Right ventricle myocardium superior (tissue), 1 donor: ENCODE measurements around the gene LYSET. TPM values are rescaled to one million over a fixed set of nuclear protein-coding genes. Genes with fewer than 3 reads are reported as not detected.
"Not testable (repeated sequence)": the region's sequence is repeated elsewhere in the genome, so short reads cannot be mapped to it uniquely, and the experiment has no call there.

Experiments used
- ATAC-seq: fragments of 200-7000 bp; cut with Tn5 transposase; one replicate; pipeline ENCODE4 v1.9.1; 2020; ENCODE audit warnings: mild to moderate bottlenecking; ENCODE audit not compliant: poor library complexity
- DNase-seq: peaks from one replicate; pipeline ENCODE4 v3.0.0-alpha.2; 2020
- intact Hi-C: fragments of 100-400 bp; cut with DNase I; formaldehyde crosslinking; loops from one replicate; pipeline ENCODE4 v1.11.2; 2022
- long read RNA-seq: library from polyadenylated mRNA; unstranded; transcript quantifications from one replicate; pipeline ENCODE4 v2.0.0, GENCODE V29; 2021
- total RNA-seq: library from RNA; stranded (reverse); fragmentation: NEBNext Ultra II Directional; extraction: Animal tissue kit (Norgen Biotek cat#: 25700); gene quantifications from one replicate; pipeline ENCODE4 v1.2.1, GENCODE V29; 2021
- donor health status: DM: no; HTN: yes; CAD: no; lungs with severe emphysema.

Gene LYSET, protein sequence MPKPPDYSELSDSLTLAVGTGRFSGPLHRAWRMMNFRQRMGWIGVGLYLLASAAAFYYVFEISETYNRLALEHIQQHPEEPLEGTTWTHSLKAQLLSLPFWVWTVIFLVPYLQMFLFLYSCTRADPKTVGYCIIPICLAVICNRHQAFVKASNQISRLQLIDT
- 21.0 TPM for total RNA-seq
- long read RNA-seq, transcript TMEM251-201 (2 exons, 909 nt): major isoform, 19 of 28 reads
- long read RNA-seq, transcript TMEM251-202 (2 exons, 1,303 nt): minor isoform, 9 of 28 reads
- long read RNA-seq, partial matches to known transcripts: 0 of 28 reads
- long read RNA-seq, other reads (novel, unspliced or antisense): 0 of 28 reads

DNA sequence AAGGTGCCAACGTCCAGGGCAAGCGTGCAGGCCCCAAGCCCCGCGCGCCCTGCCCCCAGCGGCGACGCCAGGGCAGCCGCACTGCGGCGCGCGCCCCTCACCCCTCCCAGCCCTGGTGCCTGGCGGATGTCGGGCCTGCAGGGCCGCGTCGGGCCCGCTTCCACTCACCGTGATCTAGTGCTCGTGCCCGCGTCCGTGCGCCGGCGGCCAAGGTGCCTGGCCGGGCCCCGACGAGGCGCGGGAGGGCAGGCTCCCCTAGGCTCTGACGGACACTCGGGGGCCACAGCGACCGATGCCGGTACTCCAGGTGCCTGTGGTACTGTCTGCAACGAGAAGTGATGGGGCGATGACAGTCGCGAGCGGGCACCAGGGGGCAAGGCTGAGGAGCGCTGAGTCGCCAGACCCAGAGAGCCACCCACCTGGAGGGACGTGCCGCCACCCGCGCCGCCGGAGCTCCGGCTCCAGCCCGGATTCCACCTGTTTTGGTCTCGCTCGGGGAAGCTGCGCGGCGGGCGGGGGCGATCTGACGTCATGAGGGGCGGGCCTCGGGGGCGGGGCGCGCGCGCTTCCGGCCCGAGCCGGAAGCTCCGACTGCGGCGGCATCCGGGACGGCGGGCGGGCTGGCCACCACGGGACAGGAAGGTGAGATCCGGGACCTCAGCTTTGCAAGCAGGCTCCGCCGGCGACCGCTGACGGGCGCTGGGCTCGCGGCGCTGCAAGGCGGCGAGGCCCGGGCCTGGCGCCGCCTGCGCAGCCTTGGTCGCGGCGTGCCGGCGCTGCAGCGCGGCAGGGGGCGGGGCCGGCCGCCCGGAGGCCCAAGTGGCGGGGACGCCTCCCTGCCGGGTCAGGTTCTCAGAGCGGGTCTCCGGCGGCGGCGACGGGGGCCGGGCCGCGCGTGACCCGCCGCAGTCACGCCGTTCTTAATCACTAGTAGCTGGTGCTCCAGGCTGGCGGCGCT, at the start of gene LYSET, which contains the start of gene MOAP1:
Gene LYSET, plus strand, starts transcription at position 927 of the 958 bp plus-strand sequence. CDS start 89 bp downstream, outside the sequence.
Gene MOAP1, minus strand, starts transcription at position 507 of the 958 bp plus-strand sequence. CDS start 655 bp downstream, outside the sequence.
- DNase-seq (peak; percentile 92), ATAC-seq (peak; percentile 96)
- intact Hi-C loops: no loop called here

GRCh38 chr14:93135399-93135798, 49.7 kb upstream of the LYSET start:
- no peak for ATAC-seq
- intact Hi-C loops: no loop called here
- no peak for DNase-seq

GRCh38 chr14:93136009-93136408, 49.1 kb upstream of the LYSET start:
- intact Hi-C loops: no loop called here

DNA sequence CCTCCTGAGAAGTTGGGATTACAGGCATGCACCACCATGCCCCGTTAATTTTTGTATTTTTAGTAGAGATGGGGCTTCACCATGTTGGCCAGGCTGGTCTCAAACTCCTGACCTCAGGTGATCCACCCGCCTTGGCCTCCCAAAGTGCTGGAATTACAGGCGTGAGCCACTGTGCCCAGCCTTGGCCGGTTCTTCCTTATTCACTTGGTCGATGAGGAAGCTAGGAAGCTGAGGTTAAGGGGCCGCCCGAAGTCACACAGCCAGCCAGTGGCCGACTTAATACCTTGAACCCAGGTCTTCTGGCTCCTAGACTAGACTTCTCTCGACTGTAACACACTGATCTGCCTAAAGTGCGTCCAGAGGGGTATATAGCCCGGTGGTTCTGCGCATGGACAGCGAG, 48.6 kb upstream of the LYSET start:
- ATAC-seq, DNase-seq, intact Hi-C loops: not testable (repeated sequence)

More at GRCh38 chr14:93136009-93136408, 49.1 kb upstream of the LYSET start:
- ATAC-seq: no peak
- DNase-seq: no peak

- ATAC-seq (peak; percentile 83), DNase-seq (peak; percentile 73)
- intact Hi-C loops: loop anchor here (2.0 kb wide), 1 partner anchor 185 kb away; no protein-coding TSS in a partner anchor
These were observed 47.3 kb upstream of the LYSET start for GRCh38 chr14:93137864-93138263.

GRCh38 chr14:93142854-93143652, 42.1 kb upstream of the LYSET start:
- DNase-seq (no peak), ATAC-seq (no peak)
- intact Hi-C loops: no loop called here

- DNase-seq: no peak
- intact Hi-C loops: no loop called here
- ATAC-seq: no peak
These were observed 39.0 kb upstream of the LYSET start for GRCh38 chr14:93146119-93146518.

DNA sequence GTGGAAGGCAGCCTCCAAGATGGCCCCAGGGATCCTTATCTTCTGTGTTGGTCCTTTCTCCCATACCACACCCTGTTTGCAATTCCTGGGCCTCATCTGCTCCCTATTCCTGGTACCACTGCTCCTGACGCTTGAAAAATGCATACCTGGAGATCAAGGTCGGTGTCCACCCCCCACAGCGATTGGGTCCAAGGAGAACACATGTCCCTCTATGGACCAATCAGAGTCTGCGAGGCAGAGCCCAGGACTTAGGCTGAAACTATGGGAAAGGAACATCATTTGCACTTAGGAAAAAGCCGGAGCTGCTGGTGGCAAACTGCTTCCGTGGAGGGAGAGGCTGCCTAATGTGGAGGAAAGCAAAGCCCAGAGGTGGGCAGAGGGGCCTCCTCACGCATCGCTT, 36.1 kb upstream of the LYSET start:
- ATAC-seq (no peak), DNase-seq (no peak)
- intact Hi-C loops: no loop called here

- DNase-seq (no peak), ATAC-seq (peak; percentile 27)
- intact Hi-C loops: no loop called here
These were observed 34.6 kb upstream of the LYSET start for GRCh38 chr14:93150227-93151208.

GRCh38 chr14:93153121-93153520, 32.0 kb upstream of the LYSET start:
- intact Hi-C loops: no loop called here
- no peak for DNase-seq
- ATAC-seq: no peak

DNA sequence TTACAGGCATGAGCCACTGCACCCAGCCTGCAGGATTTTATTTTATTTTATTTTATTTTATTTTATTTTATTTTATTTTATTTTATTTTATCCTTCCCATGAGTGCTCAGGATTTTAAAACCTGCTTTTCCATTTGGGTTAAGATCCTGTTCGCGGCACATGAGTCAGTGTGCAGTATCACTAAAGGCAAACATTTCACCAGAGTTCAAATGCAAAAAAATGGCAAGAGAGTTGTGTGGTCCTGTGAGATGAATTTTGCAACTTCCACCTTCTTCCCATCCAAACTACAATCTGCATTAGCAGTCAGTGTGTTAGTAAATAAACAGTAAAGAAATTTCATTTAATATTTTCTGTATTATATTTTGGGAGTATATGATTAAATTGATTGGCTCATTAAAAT, 29.4 kb upstream of the LYSET start:
- intact Hi-C loops: no loop called here
- ATAC-seq (no peak), DNase-seq (no peak)

- no peak for ATAC-seq
- intact Hi-C loops: no loop called here
- DNase-seq: no peak
These were observed 28.3 kb upstream of the LYSET start for GRCh38 chr14:93156693-93157369.

GRCh38 chr14:93158349-93158748, 26.8 kb upstream of the LYSET start:
- ATAC-seq, DNase-seq, intact Hi-C loops: not testable (repeated sequence)

DNA sequence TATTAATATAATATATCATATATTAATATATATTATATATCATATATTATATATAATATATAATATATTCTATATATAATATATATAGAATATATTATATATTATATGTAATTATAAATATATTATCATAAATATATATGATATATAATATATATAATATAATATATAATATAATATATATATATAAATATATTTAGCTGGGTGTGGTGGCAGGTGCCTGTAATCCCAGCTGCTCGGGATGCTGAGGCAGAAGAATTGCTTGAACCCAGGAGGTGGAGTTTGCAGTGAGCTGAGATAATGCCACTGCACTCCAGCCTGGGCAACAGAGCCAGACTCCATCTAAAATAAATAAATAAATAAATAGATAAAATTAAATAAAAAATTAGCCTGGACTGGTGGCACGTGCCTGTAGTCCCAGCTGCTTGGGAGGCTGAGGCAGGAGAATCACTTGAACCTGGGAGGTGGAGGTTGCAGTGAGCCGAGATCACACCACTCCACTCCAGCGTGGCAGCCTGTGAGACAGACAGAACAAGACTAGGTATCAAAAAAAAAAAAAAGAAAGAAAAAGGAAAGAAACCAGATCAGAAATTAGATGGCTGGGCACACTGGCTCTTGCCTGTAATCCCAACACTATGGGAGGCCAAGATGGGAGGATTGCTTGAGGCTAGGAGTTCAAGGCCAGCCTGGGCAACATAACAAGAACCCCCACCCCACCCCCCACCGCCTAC, 25.3 kb upstream of the LYSET start:
- intact Hi-C loops, ATAC-seq, DNase-seq: not testable (repeated sequence)

DNA sequence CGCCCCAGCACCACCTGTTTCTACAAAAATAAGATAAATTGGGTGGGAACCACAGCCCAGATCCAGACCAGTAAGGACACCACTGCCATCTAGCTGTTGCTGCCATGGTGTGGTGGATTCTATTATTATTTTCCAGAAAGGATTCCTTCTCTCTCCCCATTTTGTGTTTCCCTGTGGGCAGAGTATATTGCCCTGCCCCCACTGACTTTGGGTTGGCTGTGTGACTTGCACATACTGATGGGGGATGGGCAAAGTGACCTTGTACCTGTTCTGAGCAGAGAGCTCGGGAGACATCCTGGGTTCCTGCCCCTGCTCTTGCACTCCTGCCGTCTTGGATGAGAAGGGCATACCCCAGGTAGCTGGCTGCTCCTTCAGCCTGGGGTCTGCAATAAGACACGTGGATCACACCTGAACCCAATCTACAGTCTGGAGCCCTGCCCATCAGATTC, 24.7 kb upstream of the LYSET start:
- intact Hi-C loops: no loop called here
- DNase-seq (no peak), ATAC-seq (no peak)

- DNase-seq: no peak
- intact Hi-C loops: no loop called here
- ATAC-seq: no peak
These were observed 23.6 kb upstream of the LYSET start for GRCh38 chr14:93161411-93161940.
